Kidney (tissue), 14 donors: ENCODE results near the gene TNXB. TPM values are rescaled to one million over a fixed set of nuclear protein-coding genes. Genes with fewer than 3 reads are reported as not detected.

ENCODE experiments used
- DNase-seq, 5 donors: peaks; one replicate each; pipeline ENCODE4 v3.0.0-alpha.2; 2013 to 2020
- FAIRE-seq: peaks from 2 replicates; lab custom pipeline; 2012; peaks lifted over from hg19 to GRCh38; lab: Jason Lieb, UNC
- H3K27ac ChIP-seq, 2 donors: one replicate each; pipeline ENCODE4 v1.7.0; 2013; ENCODE audit warnings: low read depth in 2 of 2, low read length in 2 of 2, inconsistent platforms in 1 of 2
- H3K27me3 ChIP-seq: one replicate; pipeline ENCODE4 v1.7.1; 2013; ENCODE audit warnings: low read length, inconsistent platforms; ENCODE audit not compliant: control insufficient read depth, insufficient read depth
- H3K36me3 ChIP-seq, 3 donors: one replicate each; pipeline versions ENCODE4 v1.7.0 to v1.7.1; 2013; ENCODE audit warnings: low read length in 3 of 3, control low read depth in 1 of 3, inconsistent platforms in 1 of 3; ENCODE audit not compliant: insufficient read depth in 3 of 3, control insufficient read depth in 2 of 3
- H3K4me1 ChIP-seq, 3 donors: one replicate each; pipeline versions ENCODE4 v1.7.0 to v1.7.1; 2013; ENCODE audit warnings: low read length in 3 of 3, inconsistent platforms in 1 of 3, low read depth in 1 of 3; ENCODE audit not compliant: control insufficient read depth in 2 of 3, insufficient read depth in 2 of 3
- H3K4me3 ChIP-seq, 3 donors: one replicate each; pipeline versions ENCODE4 v1.7.0 to v1.8.1; 2013; ENCODE audit warnings: low read length in 3 of 3, control low read depth in 1 of 3, inconsistent platforms in 1 of 3
- H3K9ac ChIP-seq, 3 donors: one replicate each; pipeline versions ENCODE4 v1.7.0 to v1.7.1; 2013; ENCODE audit warnings: low read length in 3 of 3, control low read depth in 1 of 3, inconsistent platforms in 1 of 3
- H3K9me3 ChIP-seq, 3 donors: one replicate each; pipeline versions ENCODE4 v1.7.0 to v1.7.1; 2013; ENCODE audit warnings: low read length in 3 of 3, control low read depth in 1 of 3, inconsistent platforms in 1 of 3; ENCODE audit not compliant: control insufficient read depth in 2 of 3, insufficient read depth in 1 of 3
- CTCF ChIP-seq: IDR thresholded peaks from 3 replicates; pipeline ENCODE4 v1.5.1; 2012; ENCODE audit warnings: mild to moderate bottlenecking, moderate library complexity, borderline replicate concordance; ENCODE audit not compliant: insufficient read depth; ENCODE audit errors: extremely low read depth
- intact Hi-C: fragments of 100-400 bp; cut with DNase I; formaldehyde crosslinking; loops from one replicate; pipeline ENCODE4 v1.11.1; 2022
- polyA plus RNA-seq: library from polyadenylated mRNA; stranded (reverse); fragments of 350-450 nt; fragmentation: Illumina TruSeq; extraction: RNeasy Lipid Tissue Mini Kit (QIAGEN cat#74804); gene quantifications from one replicate; pipeline ENCODE4 v1.2.3, GENCODE V29; 2014; ENCODE audit warnings: low read depth, low replicate concordance; ENCODE audit not compliant: insufficient read depth
- total RNA-seq: library from RNA; stranded (reverse); fragmentation: NEBNext Ultra II Directional; extraction: Animal tissue kit (Norgen Biotek cat#: 25700); gene quantifications from one replicate; pipeline ENCODE4 v1.2.1, GENCODE V29; 2021
- donor health status: control.
- donor health status: control.
- donor health status: control.
- donor health status: control.
- donor health status: control.
- donor health status: DM: yes; HTN: yes; CAD: no.
- donor health status: Normal renal cell carcinoma (clear cell type).

TNXB gene
- total and polyA plus RNA-seq, 2 donors from 2014 or later: 13.3 to 88.2 TPM

GRCh38 chr6:32113386-32114352 lies 4.5 kb upstream of the TNXB start:
- peaks cover 5 to 33% (median 25%) of the 10 kb centered on the region in 3 donors for H3K36me3 ChIP-seq
- peak overlapping the region; percentile 68 to 78 for H3K27ac ChIP-seq
- no peaks in the 10 kb centered on the region for H3K27me3 ChIP-seq
- peaks cover 5 to 24% (median 6%) of the 10 kb centered on the region in 3 donors for H3K4me1 ChIP-seq
- no peaks in the 10 kb centered on the region for H3K9me3 ChIP-seq
- DNase-seq: peak in 4 of 5 donors; percentile 58 to 94 (median 70)
- FAIRE-seq: no peak
- peak; percentile 34 for TF ChIP-seq CTCF
- H3K4me3 ChIP-seq: no peak overlapping the region
- intact Hi-C loops: no loop called here
- H3K9ac ChIP-seq: no peak overlapping the region

GRCh38 chr6:32112431-32112980 lies 3.4 kb upstream of the TNXB start:
- Histone ChIP-seq H3K9ac (no peak overlapping the region), H3K27me3 (no peaks in the 10 kb centered on the region), H3K4me3 (no peak overlapping the region), H3K4me1 (peaks cover 6 to 22% (median 10%) of the 10 kb centered on the region in 3 donors), H3K36me3 (peaks cover 0 to 22% (median 17%) of the 10 kb centered on the region in 3 donors), H3K27ac (no peak overlapping the region), H3K9me3 (no peaks in the 10 kb centered on the region)
- TF ChIP-seq CTCF: no peak
- intact Hi-C loops: no loop called here
- FAIRE-seq (no peak), DNase-seq (peak in 1 of 5 donors; percentile 54)

GRCh38 chr6:32111424-32112066 lies 2.4 kb upstream of the TNXB start:
- no peak for FAIRE-seq
- intact Hi-C loops: no loop called here
- H3K9ac ChIP-seq: no peak overlapping the region

More at GRCh38 chr6:32111424-32112066, 2.4 kb upstream of the TNXB start:
- Histone ChIP-seq H3K27ac (no peak overlapping the region), H3K4me1 (peaks cover 6 to 28% (median 12%) of the 10 kb centered on the region in 3 donors), H3K27me3 (no peaks in the 10 kb centered on the region), H3K4me3 (no peak overlapping the region), H3K9me3 (no peaks in the 10 kb centered on the region), H3K36me3 (peaks cover 0 to 12% (median 7%) of the 10 kb centered on the region in 3 donors)
- no peak for DNase-seq
- TF ChIP-seq CTCF: no peak
